ENCODE measurements around the gene B4GALT6. TPM values are rescaled to one million over a fixed set of nuclear protein-coding genes. Genes with fewer than 3 reads are reported as not detected.

The B4GALT6 gene
- total RNA-seq, 4 donors from 2014 or later = 3.0 to 6.5 (median 4.9) TPM

GRCh38 chr18:31596081-31596872 is 88.1 kb downstream of the B4GALT6 start:
- no peak for DNase-seq (ENCODE audit: low spot score)
- no peak for ATAC-seq (ENCODE audit: low FRiP score)
- TF ChIP-seq CTCF (IDR thresholded peaks at IDR 0.05) = no peak

GRCh38 chr18:31595121-31595771 is 89.1 kb downstream of the B4GALT6 start:
- DNase-seq (ENCODE audit: low spot score) (no peak), ATAC-seq (ENCODE audit: low FRiP score) (no peak)
- TF ChIP-seq CTCF (IDR thresholded peaks at IDR 0.05) = no peak

GRCh38 chr18:31592506-31593157 is 91.7 kb downstream of the B4GALT6 start:
- TF ChIP-seq CTCF (IDR thresholded peaks at IDR 0.05) = no peak
- DNase-seq (ENCODE audit: low spot score) = no peak
- ATAC-seq (ENCODE audit: low FRiP score) = no peak

- no peak for TF ChIP-seq CTCF (IDR thresholded peaks at IDR 0.05)
- no peak for DNase-seq (ENCODE audit: low spot score)
- ATAC-seq (ENCODE audit: low FRiP score) = no peak
These were observed 92.8 kb downstream of the B4GALT6 start, which contains the start of gene TTR for GRCh38 chr18:31591628-31592027. TSS of gene TTR (plus strand) at chr18:31591877. CDS start at chr18:31591903, 26 bp downstream.

GRCh38 chr18:31591113-31591512 is 93.3 kb downstream of the B4GALT6 start:
- no peak for DNase-seq (ENCODE audit: low spot score)
- no peak for TF ChIP-seq CTCF (IDR thresholded peaks at IDR 0.05)
- ATAC-seq (ENCODE audit: low FRiP score) = no peak

- DNase-seq (ENCODE audit: low spot score) (no peak), ATAC-seq (ENCODE audit: low FRiP score) (no peak)
- TF ChIP-seq CTCF (IDR thresholded peaks at IDR 0.05) = no peak
These were observed 93.8 kb downstream of the B4GALT6 start for GRCh38 chr18:31590570-31590969.
